HCEC 1CT (cell line): ENCODE data around the gene SCNN1G.

Experiments used
- DNase-seq: peaks from one replicate; pipeline ENCODE4 v3.0.0-alpha.2; 2017

SCNN1G gene

DNA sequence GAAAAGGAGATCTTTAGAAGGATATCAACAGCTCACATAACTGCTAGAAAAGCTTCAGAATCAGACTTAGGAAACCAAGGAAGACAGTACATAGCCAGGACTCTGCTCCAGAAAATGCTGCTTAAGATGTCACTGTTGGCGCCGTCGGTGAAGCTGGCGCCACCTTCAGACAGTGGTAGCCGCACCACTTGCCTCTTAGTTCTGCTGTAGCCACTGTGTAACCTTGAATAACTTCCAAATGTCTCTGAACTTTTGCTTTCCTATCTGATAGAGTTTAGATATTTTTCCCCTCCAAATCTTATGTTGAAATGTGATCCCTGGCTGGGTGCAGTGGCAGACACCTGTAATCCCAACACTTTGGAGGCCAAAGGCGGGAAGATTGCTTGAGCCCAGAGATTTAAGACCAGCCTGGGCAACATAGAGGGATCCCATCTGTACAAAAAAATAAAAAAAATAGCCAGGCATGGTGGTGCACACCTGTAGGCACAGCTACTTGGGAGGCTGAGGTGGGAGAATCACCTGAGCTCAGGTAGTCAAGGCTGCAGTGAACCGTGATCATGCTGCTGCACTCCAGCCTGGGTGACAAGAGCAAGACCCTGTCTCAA, 27.0 kb upstream of the SCNN1G start:
- peak; percentile 40 for DNase-seq

- no peak for DNase-seq
Measured at GRCh38 chr16:23156110-23156509, 26.4 kb upstream of the SCNN1G start.

DNA sequence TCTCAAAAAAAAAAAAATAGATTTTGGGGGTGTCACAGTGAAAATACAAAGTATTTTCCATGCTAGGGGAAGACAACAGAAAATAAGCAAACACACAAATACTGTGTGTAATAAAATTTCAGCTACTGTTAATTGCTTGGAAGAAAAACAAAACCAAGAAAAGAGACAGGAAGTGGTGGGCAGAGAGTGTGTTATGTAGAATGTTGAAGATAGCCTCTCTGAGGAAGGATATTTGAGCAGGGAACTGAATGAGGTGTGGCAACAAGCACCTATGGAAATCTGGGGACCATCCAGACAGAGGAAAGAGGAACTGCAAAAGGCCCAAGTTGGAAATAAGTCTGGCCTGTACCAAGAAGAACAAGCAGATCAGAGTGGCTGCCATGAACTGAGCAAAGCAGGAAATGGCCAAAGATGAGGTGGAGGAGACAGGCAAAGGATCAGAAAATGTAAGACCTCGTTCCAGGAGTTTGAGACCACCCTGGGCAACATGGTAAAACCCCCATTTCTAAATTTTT, 25.5 kb upstream of the SCNN1G start:
- no peak for DNase-seq

GRCh38 chr16:23158114-23158513, 24.4 kb upstream of the SCNN1G start:
- no peak for DNase-seq

GRCh38 chr16:23160082-23160481, 22.5 kb upstream of the SCNN1G start:
- DNase-seq, result no peak

DNA sequence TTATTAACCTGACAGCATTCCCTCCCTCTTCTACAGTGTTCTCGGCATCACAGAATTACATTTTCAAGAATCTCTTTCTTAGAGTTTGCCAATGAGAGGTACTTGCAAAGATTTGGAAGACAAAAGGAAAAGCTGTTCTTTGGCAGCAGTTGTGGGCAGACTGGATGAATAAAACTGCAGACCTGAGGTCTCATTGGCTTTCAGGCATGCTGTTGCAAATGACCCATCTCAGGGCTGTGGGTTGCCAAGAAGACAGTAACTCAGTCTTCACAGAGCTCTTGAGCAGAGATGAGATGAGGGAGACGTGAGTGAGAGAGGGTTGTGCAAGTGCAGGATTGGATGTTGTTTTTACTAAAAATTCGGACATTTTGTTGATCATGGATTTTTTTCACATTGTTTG, 22.0 kb upstream of the SCNN1G start:
- DNase-seq, result no peak

DNA sequence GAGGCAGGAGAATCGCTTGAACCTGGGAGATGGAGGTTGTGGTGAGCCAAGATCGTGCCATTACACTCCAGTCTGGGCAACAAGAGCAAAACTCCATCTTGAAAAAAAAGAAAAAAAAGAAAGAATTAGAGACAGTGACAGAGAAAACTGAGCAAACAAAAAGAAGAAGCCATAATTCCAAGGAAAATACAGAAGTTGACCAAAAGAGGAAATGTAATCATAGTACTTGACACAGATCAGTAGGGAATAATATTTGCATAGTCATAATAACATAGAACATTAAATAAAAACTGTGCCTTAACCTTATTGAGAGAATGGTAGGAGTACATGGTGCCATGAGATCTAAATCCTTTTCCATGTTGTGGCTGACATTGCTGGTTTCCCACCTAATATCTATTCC, 18.6 kb upstream of the SCNN1G start:
- DNase-seq, result no peak

DNA sequence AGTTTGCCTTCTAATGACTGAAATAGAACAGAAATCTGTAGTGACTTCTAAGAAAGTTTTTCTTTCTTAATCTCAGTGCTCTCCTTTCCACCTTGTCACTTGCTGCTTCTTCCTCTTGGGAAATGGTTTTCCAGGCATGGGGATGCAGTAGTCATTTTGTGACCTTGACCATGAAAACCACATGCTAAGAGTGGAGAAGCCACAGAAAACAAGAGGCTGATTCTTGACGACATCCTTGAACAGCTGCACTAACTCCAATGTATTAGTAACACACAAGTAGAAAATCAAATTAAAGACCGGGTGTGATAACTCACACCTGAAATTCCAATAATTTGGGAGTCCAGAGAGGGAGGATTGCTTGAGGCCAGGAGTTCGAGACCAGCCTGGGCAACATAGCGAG, 17.8 kb upstream of the SCNN1G start:
- DNase-seq, result no peak

DNA sequence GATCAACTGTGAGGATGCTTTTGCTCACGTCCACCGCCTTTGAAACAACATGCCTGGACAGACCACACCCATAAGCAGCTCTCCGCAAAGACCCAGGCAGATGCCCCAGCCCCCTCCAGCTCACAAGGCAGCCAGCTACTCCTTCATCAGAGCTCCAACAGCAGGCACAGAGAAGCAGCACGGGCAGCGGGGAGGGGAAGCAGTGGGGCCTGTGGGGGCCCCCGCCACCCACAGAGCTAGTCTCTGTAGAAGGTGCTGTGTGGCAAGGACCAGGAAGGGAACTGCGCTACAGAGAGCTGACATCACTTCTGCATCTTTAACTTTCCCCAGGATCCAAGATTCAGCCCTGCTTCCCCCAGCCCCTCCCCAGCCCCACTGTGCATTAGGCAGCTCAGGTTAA, 10.0 kb upstream of the SCNN1G start:
- no peak for DNase-seq

DNA sequence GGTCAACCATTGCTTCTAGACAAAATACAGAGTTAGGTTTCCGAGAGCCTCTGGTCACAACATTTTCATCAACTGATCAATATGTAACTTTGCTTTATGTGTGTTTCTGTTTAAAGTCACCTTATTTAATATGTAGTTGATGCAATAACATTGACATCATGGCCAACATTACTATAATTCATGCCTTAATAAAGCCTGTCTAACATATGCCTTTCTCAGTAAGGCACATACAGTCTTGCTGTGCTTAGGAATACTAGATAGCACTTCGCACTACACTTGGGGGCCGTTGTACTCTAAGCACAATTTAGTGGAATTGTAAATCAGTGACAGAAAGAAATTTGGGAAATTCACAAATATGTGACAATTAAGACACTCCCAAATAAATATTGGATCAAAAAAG, 9.6 kb upstream of the SCNN1G start:
- DNase-seq, result no peak

GRCh38 chr16:23174622-23175021, 7.9 kb upstream of the SCNN1G start:
- no peak for DNase-seq

DNA sequence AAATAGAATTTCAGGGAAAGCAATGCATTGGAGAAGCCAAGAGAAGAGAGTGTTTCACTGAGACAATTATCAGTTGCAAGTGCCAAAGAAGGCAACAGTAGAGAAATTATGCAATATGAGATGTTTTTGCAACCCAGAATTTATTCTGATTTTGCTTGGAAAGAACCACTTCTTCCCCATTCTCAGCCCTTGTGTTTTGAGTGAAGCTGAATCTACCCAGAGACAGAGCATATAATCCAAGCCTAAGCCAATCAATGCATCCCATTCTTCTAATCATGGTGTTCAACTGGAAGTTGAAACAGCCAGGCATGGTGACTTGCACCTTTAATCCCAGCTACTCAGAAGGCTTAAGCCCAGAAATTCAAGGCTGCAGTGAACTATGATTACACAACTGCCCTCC, 6.9 kb upstream of the SCNN1G start:
- no peak for DNase-seq

GRCh38 chr16:23181506-23181905, 1.0 kb upstream of the SCNN1G start:
- DNase-seq, result no peak

GRCh38 chr16:23182206-23182678, 303 bp upstream of the SCNN1G start:
- DNase-seq, result no peak

- no peak for DNase-seq
Measured at GRCh38 chr16:23183543-23183862, 958 bp downstream of the SCNN1G start.

DNA sequence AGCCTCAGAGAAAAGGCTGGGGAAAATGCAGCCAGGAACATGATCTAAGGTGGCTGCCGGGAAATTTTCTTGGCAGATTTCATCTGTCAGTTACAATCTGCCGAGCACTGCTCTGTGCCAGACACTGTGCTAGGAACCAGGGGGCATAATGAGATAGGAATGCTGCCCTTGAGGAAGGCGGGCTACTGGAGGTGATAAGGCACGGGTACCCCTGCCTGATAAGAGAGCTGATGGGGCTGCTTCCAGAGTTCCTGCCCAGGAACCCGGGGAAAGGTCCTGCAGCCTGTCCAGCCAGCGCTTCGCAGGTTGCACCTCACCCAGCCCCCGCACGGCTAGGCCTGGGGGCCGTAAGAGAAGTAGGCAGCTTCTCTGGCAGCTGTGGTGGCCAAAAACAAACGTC, 3.1 kb downstream of the SCNN1G start:
- no peak for DNase-seq

DNA sequence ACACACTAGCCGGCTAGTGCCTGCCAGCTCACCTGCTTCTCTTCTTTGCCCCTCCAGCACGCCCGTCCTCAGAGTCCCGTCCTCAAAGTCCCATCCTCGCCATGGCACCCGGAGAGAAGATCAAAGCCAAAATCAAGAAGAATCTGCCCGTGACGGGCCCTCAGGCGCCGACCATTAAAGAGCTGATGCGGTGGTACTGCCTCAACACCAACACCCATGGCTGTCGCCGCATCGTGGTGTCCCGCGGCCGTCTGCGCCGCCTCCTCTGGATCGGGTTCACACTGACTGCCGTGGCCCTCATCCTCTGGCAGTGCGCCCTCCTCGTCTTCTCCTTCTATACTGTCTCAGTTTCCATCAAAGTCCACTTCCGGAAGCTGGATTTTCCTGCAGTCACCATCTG, 3.6 kb downstream of the SCNN1G start:
- no peak for DNase-seq

DNA sequence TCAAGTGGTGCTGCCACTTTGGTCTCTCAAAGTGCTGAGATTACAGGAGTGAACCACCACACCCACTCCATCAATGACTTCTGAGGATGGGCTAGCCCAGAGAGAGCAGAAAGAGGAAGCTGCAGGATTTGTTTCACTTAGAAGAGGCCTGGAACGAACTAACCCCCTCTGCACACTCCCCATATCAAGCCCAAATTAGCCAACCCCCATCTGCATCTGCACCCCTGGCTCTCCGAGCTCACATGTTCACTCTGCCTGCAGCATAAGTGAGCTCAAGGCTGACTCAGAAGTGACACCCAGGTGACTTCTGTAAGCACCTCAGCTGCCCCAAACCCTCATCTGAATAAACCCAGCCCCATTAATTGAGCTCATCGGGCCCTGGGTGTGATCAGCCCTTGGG, 4.8 kb downstream of the SCNN1G start:
- no peak for DNase-seq

- DNase-seq, result no peak
Measured at GRCh38 chr16:23188911-23189310, 6.4 kb downstream of the SCNN1G start.

DNA sequence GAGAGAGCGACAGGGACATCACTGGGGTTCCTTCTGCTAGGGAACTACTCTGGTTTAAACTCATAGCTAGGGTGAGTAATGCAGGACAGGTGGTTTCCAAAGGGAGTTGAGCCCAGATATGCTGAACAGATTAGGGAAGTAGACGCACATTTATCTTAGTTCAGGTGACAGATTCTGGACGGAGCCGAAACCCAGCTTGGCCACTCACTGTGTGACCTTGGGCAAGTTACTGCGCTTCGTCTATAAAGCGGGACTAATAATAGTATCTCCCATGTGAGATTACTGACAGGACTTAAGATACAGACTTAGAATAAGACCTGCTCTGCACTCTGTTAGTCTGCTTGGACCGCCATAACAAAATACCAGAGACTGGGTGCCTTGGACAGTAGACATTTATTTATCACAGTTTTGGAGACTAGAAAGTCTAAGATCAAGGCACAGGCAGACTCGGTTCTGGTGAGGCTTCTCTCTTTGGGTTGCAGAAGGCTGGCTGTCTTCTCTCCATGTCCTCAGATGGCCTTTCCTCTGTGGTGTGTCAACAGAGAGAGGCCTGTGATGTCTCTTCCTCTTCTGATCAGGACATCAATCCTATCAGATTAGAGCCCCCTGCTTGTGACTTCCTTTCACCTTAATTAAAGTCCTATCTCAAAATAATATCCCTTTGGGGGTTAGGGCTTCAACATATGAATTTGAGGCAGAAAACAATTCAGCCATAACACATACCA, 12.1 kb downstream of the SCNN1G start:
- no peak for DNase-seq

GRCh38 chr16:23195366-23195978, 12.9 kb downstream of the SCNN1G start:
- DNase-seq, result no peak

DNA sequence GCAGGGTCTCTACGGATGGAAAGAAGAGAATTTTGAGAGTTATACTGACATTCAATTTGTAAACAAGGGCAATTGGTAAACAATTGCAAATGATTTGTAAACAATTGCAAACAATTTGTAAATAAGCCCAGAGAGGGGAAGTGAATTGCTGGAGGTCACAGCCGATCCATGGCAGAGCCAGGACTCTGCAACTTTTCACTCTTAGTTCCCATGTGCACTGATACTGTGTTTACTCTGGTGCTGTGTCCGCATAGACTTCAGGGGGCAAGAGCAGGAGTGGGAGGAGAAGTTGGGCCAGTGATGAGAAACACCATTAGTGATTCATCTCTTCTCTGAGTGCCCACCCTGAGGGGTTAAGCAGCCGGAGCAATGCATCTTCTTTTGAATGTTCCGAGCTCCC, 14.0 kb downstream of the SCNN1G start:
- no peak for DNase-seq

DNA sequence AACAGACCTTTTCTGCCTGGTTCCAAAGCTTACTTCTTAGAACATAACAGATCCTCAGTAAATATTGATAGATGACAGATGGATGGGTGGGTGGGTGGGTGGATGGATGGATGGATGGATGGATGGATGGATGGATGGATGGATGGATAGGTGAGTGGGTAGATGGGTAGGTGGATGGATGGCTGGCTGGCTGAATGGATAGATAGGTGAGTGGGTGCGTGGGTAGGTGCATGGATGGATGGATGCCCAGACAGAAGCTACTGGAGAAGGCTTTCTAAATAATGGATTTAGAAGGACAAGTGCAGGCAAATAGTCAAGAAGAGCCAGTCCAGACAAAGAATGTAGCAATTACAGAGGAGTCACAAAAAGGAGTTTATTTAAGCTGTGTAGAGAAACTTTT, 19.6 kb downstream of the SCNN1G start:
- no peak for DNase-seq

GRCh38 chr16:23206986-23207385, 24.4 kb downstream of the SCNN1G start:
- DNase-seq, result no peak
